Activated CD8-positive, alpha-beta memory T cell treated with anti-CD3 and anti-CD28 coated beads for 48 hours (primary cell): ENCODE results near the gene NAA11.
"Not testable (repeated sequence)": the region's sequence is repeated elsewhere in the genome, so short reads cannot be mapped to it uniquely, and the experiment has no call there.

Source experiments
- DNase-seq, 3 experiments: peaks; one replicate each; pipeline ENCODE4 v3.0.0-alpha.2; 2020; ENCODE audit warnings: low read depth in 2 of 3, low spot score in 2 of 3

Gene NAA11

DNA sequence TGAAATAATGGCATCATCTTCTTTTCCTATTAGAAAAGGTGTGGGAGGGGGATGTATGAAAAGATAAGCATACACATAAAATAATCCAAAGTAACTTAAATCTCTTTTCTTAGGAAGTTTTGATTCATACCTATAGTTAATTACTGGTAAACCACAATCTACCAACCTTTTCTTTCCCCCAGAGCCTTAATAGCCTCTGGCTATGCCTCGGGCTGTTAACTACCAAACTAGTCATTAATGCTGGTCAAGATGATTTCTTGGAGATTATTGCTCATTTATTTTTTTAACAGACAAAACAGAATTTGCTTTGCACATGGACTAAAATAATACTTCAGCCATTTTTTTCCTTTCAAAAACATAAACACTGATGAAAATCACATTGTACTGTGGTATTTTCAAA, 16.9 kb downstream of the NAA11 start:
- DNase-seq, result no peak

GRCh38 chr4:79308137-79308536, 17.7 kb downstream of the NAA11 start:
- DNase-seq, result no peak

GRCh38 chr4:79306795-79307194, 19.1 kb downstream of the NAA11 start:
- DNase-seq, result no peak

DNA sequence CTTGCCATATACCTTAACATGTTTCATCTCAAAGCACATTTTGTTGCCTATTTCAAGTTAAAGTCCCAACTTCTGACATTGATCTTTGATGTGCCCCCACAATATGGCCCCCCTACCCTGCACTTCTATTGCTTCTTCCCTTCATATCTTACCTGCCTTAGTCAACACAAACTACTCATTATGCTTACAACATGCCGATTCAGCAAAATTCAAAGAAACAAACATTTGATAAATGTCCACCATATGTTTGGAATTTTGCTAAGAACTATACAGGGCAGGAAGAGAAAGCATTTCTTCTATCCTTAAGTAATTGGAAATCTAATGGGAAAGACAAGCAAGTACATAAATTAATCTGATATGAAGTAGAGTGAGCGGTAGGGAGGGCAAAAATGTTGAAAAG, 25.6 kb downstream of the NAA11 start:
- DNase-seq, result no peak

DNA sequence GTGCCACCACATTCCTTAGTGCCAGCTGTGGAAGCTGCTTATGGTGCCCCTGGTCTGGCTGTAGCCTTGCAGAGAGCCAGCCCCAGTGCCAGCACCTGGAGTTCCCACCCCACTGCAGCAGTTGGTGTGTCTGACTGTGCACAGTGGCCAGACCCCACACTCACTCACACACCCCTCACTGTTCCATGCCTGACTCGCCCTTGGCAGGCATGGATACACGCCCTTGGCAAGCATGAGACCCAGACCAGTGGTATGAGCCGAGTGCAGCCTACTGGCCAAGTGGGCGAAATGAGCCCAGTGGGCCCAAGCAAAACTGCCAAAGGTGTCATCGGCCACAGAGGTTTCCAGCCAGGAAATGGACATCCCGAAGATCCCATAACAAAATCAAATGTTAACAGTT, 27.4 kb downstream of the NAA11 start:
- no peak for DNase-seq

DNA sequence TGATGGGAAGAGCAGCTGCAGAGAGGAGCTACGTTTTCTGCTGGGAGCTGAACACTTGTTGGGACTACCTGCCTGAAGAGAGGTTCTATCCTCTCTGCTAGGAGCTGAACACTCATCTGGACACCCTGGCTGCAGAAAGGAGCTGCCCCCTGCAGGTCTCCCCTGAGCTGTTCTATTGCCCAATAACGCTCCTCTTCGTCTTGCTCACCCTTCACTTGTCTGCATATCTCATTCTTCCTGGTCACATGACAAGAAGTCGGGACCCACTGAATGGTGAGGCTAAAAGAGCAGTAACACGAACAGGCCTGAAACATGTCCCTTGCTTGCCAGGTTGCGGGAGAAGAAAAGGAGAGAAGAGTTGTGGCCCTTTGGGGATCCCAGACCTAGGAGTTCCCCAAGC, 27.8 kb downstream of the NAA11 start:
- DNase-seq, result no peak

DNA sequence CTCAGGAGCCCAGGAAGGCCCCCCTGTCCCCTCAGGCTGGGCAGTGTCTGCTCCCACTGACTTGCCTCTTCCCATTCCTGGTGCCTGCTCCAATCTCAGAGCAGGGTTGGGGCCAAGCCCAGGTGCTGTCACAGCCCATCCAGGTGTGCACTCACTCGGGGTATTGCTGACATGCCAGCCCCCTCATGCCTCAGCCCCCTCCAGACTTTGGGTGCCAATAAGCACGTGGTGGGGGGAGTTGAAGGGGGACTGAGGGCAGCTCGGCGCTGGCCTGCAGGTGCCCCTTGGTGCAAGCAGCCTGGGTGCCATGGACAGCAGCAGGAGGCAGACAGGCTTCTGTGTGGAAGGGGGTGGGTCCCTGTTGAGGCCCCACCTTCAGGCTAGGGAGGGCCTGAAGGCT, 28.4 kb downstream of the NAA11 start:
- no peak for DNase-seq

DNA sequence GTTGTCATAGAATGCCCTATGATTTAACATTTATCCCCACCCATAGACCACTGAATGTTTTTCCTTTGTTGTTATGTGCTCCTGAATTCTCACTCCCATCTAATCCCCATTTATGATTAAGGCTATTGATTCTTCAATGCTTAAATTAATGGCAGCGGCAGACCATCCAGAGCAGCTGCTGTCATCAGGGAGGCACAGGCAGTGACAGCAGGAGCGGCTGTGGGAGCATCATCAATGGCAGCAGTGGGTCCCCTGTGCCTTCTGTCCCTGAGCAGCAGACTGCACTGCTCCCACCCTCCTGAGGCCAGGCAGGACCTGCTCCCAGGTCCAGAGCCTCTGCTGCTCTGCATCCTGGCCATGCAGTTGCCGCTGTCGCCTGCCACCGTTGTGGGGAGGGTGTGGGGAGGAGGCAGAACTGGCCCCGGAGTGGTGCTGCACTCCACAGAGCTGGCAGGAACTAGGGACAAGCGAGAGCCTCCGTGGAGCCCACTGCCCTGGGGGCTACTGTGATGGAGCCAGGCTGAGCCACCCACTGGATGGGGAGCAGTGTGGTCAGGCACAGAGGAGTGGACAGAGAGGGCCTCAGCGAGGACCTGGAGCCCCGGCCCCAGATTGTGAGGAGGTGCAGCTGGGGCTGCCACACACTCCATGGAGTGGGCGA, 29.0 kb downstream of the NAA11 start:
- no peak for DNase-seq

GRCh38 chr4:79295086-79295485, 30.8 kb downstream of the NAA11 start:
- DNase-seq, result no peak

GRCh38 chr4:79294064-79294463, 31.8 kb downstream of the NAA11 start:
- DNase-seq, result no peak

DNA sequence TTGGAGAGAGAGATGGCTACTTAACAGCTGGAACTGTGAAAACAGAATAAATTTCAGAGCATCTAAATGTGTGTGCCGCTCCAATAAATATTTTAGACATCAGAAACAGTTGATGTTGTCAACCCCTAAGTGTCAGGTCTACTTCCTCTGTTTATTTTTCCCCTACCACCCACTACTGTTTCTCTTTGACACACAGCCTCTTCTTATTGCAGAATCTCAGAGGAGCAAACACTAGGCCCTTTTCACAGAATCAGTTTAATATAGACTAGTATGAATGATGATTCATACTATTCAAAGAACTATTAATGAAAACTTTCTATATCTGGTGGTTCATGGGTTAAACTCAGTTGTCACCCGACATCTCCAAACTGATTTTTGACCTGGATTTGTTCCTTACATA, 33.9 kb downstream of the NAA11 start:
- DNase-seq, result no peak

GRCh38 chr4:79290376-79290775, 35.5 kb downstream of the NAA11 start:
- DNase-seq, result no peak

- DNase-seq, result no peak
These were observed 37.7 kb downstream of the NAA11 start for GRCh38 chr4:79288185-79288584.

DNA sequence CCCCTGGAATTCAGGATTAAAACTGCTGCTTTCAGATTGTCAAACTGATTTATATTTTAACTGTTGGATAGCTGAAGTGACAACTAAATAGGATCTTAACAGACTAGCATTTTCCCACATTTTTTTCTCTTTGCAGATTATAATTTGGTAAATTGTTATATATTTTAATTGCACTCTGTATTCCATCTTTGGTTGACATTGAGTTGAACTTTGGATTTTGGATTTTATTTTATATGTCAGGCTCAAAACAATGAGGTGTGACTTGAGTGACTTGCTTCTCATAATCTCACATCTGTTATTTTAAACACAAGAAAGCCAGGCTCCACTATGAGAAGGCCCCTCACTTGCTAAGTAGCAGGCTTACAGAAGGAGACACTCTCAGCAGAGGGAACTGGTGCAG, 38.1 kb downstream of the NAA11 start:
- no peak for DNase-seq

DNA sequence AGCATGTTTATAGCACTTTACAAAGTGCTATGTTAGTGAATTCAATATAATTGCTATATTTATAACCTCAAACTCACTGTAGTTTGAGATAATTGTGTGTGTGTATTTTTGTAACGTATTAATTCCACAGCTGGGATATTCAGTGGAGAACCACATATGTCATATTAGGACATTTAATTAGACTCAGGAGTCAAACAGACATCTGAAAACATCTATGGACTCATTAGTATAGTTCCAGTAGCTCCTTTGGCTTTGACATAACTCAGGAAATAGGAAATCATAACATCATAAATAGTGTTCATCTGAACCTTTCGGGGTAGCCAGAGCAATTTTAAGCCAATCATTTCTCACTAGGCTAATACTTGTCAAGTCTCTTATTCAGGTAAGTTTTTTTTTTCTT, 38.8 kb downstream of the NAA11 start:
- DNase-seq, result no peak

GRCh38 chr4:79281566-79282359, 44.1 kb downstream of the NAA11 start:
- no peak for DNase-seq

DNA sequence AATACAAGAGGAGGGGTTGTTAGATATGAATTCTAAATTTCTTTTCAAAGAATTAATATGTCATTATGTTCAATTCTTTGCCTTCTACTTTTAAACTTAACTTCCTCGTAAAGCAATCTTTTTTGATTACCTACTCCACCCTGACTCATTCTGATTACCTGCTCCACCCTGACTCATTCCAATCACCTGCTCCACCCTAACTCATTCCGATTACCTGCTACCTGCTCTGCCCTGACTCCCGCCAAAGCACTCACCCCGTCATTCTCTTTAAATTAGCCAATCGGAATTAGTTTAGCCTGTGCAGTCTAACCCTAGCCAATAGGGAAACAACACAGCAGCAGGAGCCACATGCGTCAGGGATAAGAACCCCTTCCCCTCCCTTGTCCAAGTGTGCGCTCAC, 48.4 kb downstream of the NAA11 start:
- not testable (repeated sequence) for DNase-seq

GRCh38 chr4:79273915-79274314, 51.9 kb downstream of the NAA11 start:
- DNase-seq, result no peak

DNA sequence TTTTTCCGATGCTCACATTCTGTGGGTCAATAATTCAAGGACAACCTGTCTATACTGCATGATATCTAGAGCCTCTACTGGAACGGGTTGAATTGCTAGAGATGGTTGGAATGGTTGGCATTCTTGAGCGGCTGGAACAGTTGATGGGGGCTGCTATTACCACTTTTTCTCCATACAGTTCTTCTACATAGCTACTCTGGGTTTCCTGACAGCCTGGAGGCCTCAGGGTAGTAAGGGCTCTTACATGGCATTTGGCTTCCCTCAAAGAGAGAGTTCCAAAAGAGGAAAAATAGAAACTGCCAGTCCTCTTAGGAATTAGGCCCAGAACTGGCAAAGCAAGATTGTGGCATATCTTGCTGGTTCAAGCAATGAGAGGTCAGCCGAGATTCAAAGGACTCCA, 53.1 kb downstream of the NAA11 start:
- no peak for DNase-seq

DNA sequence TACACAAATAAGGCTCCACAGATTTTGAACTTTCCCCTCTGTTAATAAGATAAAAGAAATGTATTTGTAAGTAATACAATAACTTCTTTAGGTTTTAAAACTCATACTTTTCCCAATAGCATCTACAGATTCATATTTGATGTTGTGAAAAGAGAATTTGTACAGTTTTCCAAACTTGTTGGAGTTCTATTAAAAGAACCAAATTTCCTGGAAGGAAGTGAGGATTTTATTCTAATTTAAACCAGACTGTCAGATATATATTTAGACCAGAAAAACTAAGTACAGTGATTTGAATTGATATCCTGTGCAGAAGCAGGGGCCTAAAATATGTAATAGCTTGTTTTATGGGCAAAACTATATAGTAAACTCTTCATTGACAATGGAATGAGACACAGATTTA, 53.7 kb downstream of the NAA11 start:
- DNase-seq, result no peak

DNA sequence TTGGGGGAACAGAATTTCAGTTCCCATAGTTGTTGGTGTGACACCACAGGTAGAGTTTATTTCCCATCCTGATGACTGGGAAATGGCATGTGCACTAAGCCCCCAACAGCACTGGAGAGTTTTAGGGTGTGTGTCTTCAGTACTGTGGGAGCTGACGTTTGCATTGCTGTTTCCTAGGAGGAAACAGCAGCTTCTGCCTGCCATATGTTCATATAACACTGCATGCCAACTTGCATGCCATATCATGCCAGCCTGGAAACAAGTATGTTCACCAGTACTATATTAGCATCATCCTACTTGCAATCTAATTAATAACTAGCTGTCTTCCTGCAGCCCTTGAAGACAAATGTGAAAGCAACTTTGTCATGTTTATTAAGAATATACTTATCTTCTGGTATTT, 58.2 kb downstream of the NAA11 start:
- DNase-seq, result no peak
